ENCODE results near the gene PRKX.
"Not testable (repeated sequence)": the region's sequence is repeated elsewhere in the genome, so short reads cannot be mapped to it uniquely, and the experiment has no call there.

PRKX gene

DNA sequence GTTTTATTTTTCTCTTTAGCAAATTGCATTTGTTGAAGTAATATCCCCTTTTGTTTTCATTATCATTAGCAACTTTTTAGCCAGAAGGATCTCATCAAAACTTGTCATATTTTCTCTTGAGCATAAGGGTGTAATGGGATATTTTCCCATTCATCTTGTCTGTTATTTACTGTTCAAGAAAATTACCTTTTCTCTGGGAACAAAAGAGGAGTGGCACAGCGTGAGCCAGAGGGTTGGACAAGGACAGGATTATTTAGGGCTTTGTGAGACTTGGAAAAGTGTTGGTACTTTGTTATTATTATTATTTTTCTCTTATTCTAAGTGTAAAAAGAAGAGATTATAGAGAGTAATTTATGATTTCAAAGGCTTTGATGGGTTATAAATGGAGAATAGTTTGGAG lies 135.9 kb downstream of the PRKX start:
- no peak for DNase-seq (ENCODE audit: low spot score)

DNA sequence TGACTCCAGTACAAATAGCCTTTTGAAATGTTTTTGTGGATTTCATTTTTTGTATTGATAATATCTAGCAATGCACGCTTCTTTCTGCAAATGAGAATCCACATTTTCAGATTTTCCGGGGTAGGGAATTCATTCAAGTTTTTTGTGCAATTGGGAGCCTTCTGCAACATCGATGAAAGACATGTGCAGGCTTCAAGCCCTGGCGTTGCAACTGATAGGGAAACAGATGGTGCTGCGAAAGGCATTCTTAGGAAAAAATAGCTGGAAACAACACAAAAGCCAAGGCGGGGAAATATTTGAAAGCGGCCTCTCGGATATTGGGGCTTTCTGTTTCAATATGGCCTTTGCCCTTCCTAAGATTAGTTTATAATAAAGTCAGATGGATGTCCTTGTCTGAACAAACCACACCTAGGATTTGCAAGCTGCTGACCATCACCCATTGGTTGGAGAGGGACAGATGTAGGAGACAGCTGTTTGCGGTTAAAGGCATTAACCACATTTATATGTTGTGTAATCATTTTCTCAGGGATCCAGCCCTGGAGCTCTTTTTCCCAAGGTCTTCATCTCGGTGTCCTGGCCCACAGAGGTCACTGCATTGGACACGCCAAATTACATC lies 136.5 kb downstream of the PRKX start:
- no peak for DNase-seq (ENCODE audit: low spot score)

DNA sequence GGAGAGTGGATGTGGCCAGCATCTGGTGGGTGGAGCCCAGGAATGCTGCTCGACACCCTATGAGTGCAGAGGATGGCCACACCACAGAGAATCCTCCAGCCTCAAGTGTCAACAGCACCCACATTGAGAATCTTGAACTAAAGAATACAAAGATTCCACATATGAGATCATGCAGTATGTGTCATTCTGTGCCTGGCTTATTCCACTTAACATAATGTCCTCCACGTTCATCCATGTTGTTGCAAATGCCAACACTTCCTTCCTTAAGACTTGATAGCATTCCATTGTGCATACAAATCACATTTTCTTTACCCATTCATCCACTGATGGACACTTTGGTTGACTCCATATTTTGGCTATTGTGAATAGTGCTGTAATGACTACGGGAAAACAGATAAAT lies 145.8 kb downstream of the PRKX start:
- DNase-seq (ENCODE audit: low spot score), result no peak

DNA sequence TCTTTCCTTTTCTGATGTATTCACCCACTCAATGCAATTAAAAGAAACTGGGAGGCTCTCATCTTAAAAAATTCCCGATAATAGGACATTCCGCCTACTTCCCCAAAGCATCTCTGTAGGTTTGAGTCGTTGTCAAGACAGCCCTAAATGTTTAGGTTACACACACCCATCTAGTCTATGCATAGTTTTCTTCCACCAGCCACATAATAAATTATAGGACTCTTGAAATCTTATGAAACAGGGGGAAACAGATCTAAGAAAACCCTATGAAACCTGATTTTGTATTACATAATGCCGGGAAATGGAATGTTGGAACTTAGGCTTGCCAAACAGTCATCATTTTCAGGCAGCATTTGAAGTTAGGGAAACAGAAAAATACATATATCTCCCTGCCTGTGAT lies 150.0 kb downstream of the PRKX start:
- DNase-seq (ENCODE audit: low spot score), result no peak

DNA sequence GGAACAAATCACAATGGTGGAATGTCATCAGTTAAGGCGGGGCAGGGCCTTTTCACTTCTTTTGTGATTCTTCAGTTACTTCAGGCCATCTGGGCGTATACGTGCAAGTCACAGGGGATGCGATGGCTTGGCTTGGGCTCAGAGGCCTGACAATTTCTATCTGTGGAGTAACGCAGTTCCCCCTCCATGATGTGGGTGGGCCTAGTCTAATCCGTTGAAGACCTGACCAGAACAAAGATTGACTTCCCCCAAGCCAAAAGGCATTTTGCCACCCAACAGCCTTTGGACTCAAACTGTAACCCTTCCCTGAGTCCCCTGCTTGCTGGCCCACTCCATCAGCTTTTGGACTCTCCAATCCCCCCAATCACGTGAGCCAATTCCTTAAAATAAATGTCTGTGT lies 153.4 kb downstream of the PRKX start:
- DNase-seq (ENCODE audit: low spot score), result not testable (repeated sequence)
